ENCODE measurements around the gene ZIC2. TPM values are rescaled to one million over a fixed set of nuclear protein-coding genes. Genes with fewer than 3 reads are reported as not detected.

ZIC2 gene
- total RNA-seq, 1 donor from 2014 or later, result not detected

- intact Hi-C loops (cut with DNase I), result no loop called here
- DNase-seq (ENCODE audit: low spot score) (no peak), ATAC-seq (no peak)
Measured at GRCh38 chr13:99982731-99983498, 1.3 kb downstream of the ZIC2 start.

DNA sequence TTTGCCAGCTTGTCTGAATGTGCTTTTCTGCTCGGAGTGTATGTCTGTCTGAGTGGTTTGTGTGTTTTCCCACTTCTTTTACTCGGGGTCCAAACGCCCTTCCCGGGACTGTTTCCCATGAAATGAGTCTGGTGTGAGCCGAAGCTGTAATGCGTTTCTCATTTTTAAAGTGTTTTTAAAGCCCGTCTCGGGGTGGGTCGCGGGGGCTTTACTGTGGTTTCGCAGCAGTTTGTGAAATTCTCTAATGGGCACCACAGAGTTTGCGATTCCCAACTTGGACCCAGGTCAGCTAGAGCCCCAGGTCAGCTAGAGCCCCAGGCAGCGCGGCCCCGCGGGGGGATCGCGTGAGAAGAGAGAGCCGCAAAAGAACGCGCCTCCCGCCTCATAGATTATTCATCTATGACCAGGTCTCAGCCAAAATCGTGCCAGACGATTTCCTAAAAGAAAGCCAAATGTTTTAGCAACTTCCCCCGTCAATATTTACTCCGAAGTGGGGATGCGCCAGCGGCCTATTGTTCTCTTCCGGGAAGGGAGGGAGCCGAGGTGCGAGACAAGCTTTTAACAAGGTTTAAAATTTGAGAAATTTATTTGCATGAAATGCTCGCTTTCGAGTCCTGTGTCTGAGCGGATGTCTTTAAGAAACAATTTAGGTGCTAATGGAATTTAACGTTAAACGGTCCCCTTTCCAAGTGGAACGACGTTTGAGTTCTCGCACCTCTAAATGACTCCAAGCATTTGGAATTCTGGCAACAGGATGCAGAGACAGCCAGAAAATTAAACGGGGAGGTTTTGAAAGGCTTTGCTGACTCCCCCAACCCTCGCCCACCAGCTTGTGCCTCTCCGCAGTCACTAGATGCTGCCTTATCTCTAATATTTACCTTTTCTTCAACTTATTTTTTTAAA is 2.2 kb downstream of the ZIC2 start:
- DNase-seq (ENCODE audit: low spot score) (no peak), ATAC-seq (no peak)
- intact Hi-C loops (cut with DNase I), result no loop called here

- intact Hi-C loops (cut with DNase I), result no loop called here
- DNase-seq (ENCODE audit: low spot score), result no peak
- no peak for ATAC-seq
Measured at GRCh38 chr13:99984461-99985240, 3.1 kb downstream of the ZIC2 start.

- no peak for ATAC-seq
- DNase-seq (ENCODE audit: low spot score), result no peak
- intact Hi-C loops (cut with DNase I), result no loop called here
Measured at GRCh38 chr13:99985241-99985874, 3.8 kb downstream of the ZIC2 start.

DNA sequence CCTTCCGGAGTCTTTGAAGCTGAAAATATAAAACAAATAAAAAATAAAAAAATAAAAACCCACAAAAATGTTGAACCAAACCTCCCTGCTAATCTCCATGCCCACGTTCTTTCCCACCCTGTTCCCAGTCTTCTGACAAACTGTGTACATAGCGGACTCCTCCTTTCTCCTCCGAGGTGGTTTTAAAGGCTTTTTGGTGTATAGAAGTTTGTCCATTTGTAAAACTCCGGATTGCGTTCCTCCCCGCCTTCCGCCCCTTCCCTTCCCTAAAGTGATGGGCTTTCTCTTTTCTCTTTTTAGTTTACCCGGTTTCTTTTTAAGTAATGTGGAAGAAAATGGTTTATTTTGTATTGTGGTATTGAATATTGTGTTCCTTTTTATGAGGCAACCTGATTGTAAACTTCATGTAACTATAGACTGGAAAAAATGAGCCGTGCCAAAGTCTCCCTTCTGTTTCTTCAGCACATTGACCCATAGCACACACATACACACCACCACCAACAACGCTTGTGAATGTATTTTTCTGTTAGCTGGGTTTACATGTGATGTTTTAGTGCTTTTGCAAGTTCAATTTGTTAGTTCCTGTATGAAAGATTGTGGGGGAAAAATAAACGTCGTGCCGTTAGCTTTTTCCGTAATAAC is 4.4 kb downstream of the ZIC2 start:
- DNase-seq (ENCODE audit: low spot score) (no peak), ATAC-seq (no peak)
- intact Hi-C loops (cut with DNase I), result no loop called here

DNA sequence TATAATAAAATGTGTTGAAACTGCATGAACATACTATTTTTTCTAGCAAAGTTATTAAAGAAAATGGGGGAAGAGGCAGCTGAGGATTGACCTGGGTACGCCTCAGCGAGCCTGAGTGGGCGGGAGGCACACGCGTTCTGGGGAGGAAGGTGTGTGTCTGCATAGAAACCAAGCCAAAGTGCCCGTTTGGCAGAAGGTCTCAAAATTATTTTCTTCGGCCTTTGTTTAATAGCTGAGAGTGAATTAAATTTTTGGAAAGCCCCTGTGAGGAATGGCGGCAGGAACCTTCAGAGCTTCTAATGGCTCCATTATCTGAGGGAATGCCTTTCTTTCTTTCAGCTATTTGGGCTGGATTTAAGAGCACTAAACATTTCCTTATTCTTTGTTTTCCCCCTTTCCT is 5.2 kb downstream of the ZIC2 start:
- intact Hi-C loops (cut with DNase I), result no loop called here
- DNase-seq (ENCODE audit: low spot score) (no peak), ATAC-seq (no peak)

GRCh38 chr13:99987154-99988019 is 5.8 kb downstream of the ZIC2 start:
- ATAC-seq (peak; percentile 14), DNase-seq (ENCODE audit: low spot score) (no peak)
- intact Hi-C loops (cut with DNase I), result no loop called here

- DNase-seq (ENCODE audit: low spot score) (no peak), ATAC-seq (no peak)
- intact Hi-C loops (cut with DNase I), result no loop called here
Measured at GRCh38 chr13:99988529-99989275, 7.1 kb downstream of the ZIC2 start.

- ATAC-seq (peak; percentile 20), DNase-seq (ENCODE audit: low spot score) (no peak)
- intact Hi-C loops (cut with DNase I), result no loop called here
Measured at GRCh38 chr13:99989276-99990125, 7.9 kb downstream of the ZIC2 start.

- DNase-seq (ENCODE audit: low spot score) (no peak), ATAC-seq (peak; percentile 12)
- intact Hi-C loops (cut with DNase I), result no loop called here
Measured at GRCh38 chr13:99990126-99990977, 8.8 kb downstream of the ZIC2 start.

DNA sequence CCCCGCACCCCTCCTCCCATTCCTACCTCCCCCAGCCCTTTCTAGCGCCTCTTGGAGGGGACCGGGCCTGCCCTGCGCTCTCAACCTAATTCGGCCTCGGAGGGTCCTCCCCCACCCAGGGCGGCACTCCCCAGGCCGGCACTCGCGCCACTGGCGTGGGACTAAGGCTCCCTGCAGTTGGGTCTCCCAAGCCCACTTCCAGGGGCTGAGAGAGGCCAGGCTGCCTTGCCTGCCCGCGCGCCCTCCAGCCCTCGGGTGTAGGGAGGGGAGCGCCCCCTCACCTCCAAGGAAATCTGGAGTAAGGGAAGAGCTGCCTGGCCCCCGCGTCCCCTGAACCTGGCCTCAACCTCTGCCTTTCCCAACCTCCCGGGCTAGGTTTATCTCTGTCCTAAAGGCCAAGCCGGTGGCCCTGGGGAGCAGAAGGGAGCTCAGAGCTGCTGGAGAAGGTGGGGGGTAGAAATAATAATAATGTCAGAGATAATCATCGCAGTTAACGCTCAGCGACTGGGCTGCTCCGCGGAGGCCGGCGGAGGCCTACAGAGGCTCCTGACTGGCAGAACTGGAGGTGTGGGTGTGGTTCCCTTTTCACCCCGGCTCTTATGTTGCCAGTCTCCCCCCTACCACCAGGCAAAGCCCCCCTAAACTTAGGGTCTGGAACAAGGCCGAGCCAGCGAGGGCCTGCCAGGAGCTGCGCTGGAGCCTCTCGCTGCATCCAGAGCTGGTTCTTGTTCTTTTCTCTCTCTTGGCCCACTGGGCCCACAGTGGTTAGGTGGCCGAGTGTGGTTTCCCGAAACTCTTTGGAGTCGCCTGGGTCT is 9.6 kb downstream of the ZIC2 start:
- intact Hi-C loops (cut with DNase I), result no loop called here
- DNase-seq (ENCODE audit: low spot score) (no peak), ATAC-seq (peak; percentile 32)

- no peak for DNase-seq (ENCODE audit: low spot score)
- ATAC-seq, result no peak
- intact Hi-C loops (cut with DNase I), result no loop called here
Measured at GRCh38 chr13:99991828-99992775, 10.5 kb downstream of the ZIC2 start.

DNA sequence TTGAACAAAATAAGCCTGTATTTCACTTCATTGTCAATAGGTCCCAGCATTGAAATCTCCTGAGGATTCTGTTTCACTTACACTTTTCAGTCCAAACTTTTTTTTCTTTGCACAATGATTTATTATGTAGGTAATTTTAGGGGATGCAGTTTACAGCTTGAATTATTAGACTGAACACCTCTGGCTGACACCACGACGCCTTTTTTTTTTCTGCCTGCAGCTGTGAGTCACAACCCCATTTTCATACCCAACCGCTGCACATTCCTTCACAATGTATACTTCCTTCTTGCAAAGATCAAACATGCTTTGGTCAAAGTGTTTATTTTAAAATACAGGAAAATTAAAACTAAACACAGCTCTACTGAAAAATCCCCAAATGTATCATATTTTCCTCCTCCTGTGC is 11.4 kb downstream of the ZIC2 start:
- ATAC-seq (no peak), DNase-seq (ENCODE audit: low spot score) (no peak)
- intact Hi-C loops (cut with DNase I), result no loop called here

Measured in sciatic nerve (tissue), 2 donors.